ENCODE data around the gene ARMC9.
"Not testable (repeated sequence)": the region's sequence is repeated elsewhere in the genome, so short reads cannot be mapped to it uniquely, and the experiment has no call there.

ARMC9 gene

GRCh38 chr2:231228974-231229529, 30.6 kb downstream of the ARMC9 start:
- no peak overlapping the region for H3K9ac ChIP-seq (ENCODE audit: low read depth, low read length)

GRCh38 chr2:231235217-231235616, 36.8 kb downstream of the ARMC9 start:
- Histone ChIP-seq H3K9ac (ENCODE audit: low read depth, low read length) (no peak overlapping the region), H3K36me3 (ENCODE audit: insufficient read depth, low read length) (peaks cover 3% of the 10 kb centered on the region; the same call in 1 of the 2 replicates), H3K9me3 (ENCODE audit: control insufficient read depth, insufficient read depth, low read length) (no peaks in the 10 kb centered on the region), H3K4me1 (ENCODE audit: insufficient read depth, low read length) (no peaks in the 10 kb centered on the region)

More at GRCh38 chr2:231228974-231229529, 30.6 kb downstream of the ARMC9 start:
- peaks cover 13% of the 10 kb centered on the region for H3K4me1 ChIP-seq (ENCODE audit: insufficient read depth, low read length)
- H3K9me3 ChIP-seq (ENCODE audit: control insufficient read depth, insufficient read depth, low read length): no peaks in the 10 kb centered on the region
- no peaks in the 10 kb centered on the region; the same call in 1 of the 2 replicates for H3K36me3 ChIP-seq (ENCODE audit: insufficient read depth, low read length)

GRCh38 chr2:231238689-231239088, 40.3 kb downstream of the ARMC9 start:
- Histone ChIP-seq H3K9ac (ENCODE audit: low read depth, low read length) (no peak overlapping the region), H3K4me1 (ENCODE audit: insufficient read depth, low read length) (no peaks in the 10 kb centered on the region), H3K36me3 (ENCODE audit: insufficient read depth, low read length) (peaks cover 7% of the 10 kb centered on the region; the same call in 1 of the 2 replicates), H3K9me3 (ENCODE audit: control insufficient read depth, insufficient read depth, low read length) (no peaks in the 10 kb centered on the region)

GRCh38 chr2:231239751-231240150, 41.3 kb downstream of the ARMC9 start:
- Histone ChIP-seq H3K4me1 (ENCODE audit: insufficient read depth, low read length) (no peaks in the 10 kb centered on the region), H3K36me3 (ENCODE audit: insufficient read depth, low read length) (peaks cover 7% of the 10 kb centered on the region; the same call in 1 of the 2 replicates), H3K9ac (ENCODE audit: low read depth, low read length) (no peak overlapping the region), H3K9me3 (ENCODE audit: control insufficient read depth, insufficient read depth, low read length) (no peaks in the 10 kb centered on the region)

- Histone ChIP-seq H3K36me3 (ENCODE audit: insufficient read depth, low read length) (peaks cover 7% of the 10 kb centered on the region; the same call in 1 of the 2 replicates), H3K9me3 (ENCODE audit: control insufficient read depth, insufficient read depth, low read length) (no peaks in the 10 kb centered on the region), H3K9ac (ENCODE audit: low read depth, low read length) (no peak overlapping the region), H3K4me1 (ENCODE audit: insufficient read depth, low read length) (no peaks in the 10 kb centered on the region)
Observed at GRCh38 chr2:231241755-231242507, 43.5 kb downstream of the ARMC9 start.

- Histone ChIP-seq H3K4me1 (ENCODE audit: insufficient read depth, low read length) (no peaks in the 10 kb centered on the region), H3K36me3 (ENCODE audit: insufficient read depth, low read length) (0 out of 2 replicates have a peak, but pooled peaks cover 3% of the 10 kb centered on the region), H3K9ac (ENCODE audit: low read depth, low read length) (no peak overlapping the region), H3K9me3 (ENCODE audit: control insufficient read depth, insufficient read depth, low read length) (no peaks in the 10 kb centered on the region)
Observed at GRCh38 chr2:231243866-231244265, 45.4 kb downstream of the ARMC9 start.

GRCh38 chr2:231244382-231245248, 46.2 kb downstream of the ARMC9 start:
- Histone ChIP-seq H3K9me3 (ENCODE audit: control insufficient read depth, insufficient read depth, low read length) (no peaks in the 10 kb centered on the region), H3K4me1 (ENCODE audit: insufficient read depth, low read length) (no peaks in the 10 kb centered on the region), H3K9ac (ENCODE audit: low read depth, low read length) (no peak overlapping the region), H3K36me3 (ENCODE audit: insufficient read depth, low read length) (0 out of 2 replicates have a peak, but pooled peaks cover 3% of the 10 kb centered on the region)

GRCh38 chr2:231245249-231246094, 47.0 kb downstream of the ARMC9 start:
- Histone ChIP-seq H3K9me3 (ENCODE audit: control insufficient read depth, insufficient read depth, low read length) (no peaks in the 10 kb centered on the region), H3K9ac (ENCODE audit: low read depth, low read length) (no peak overlapping the region), H3K4me1 (ENCODE audit: insufficient read depth, low read length) (no peaks in the 10 kb centered on the region), H3K36me3 (ENCODE audit: insufficient read depth, low read length) (0 out of 2 replicates have a peak, but pooled peaks cover 3% of the 10 kb centered on the region)

- no peaks in the 10 kb centered on the region for H3K4me1 ChIP-seq (ENCODE audit: insufficient read depth, low read length)
- H3K9me3 ChIP-seq (ENCODE audit: control insufficient read depth, insufficient read depth, low read length): no peaks in the 10 kb centered on the region
Observed at GRCh38 chr2:231246171-231246842, 47.9 kb downstream of the ARMC9 start.

GRCh38 chr2:231250146-231250545, 51.7 kb downstream of the ARMC9 start:
- Histone ChIP-seq H3K36me3 (ENCODE audit: insufficient read depth, low read length) (no peaks in the 10 kb centered on the region), H3K4me1 (ENCODE audit: insufficient read depth, low read length) (no peaks in the 10 kb centered on the region), H3K9ac (ENCODE audit: low read depth, low read length) (no peak overlapping the region), H3K9me3 (ENCODE audit: control insufficient read depth, insufficient read depth, low read length) (no peaks in the 10 kb centered on the region)

More at GRCh38 chr2:231246171-231246842, 47.9 kb downstream of the ARMC9 start:
- Histone ChIP-seq H3K9ac (ENCODE audit: low read depth, low read length) (no peak overlapping the region), H3K36me3 (ENCODE audit: insufficient read depth, low read length) (0 out of 2 replicates have a peak, but pooled peaks cover 3% of the 10 kb centered on the region)

- no peaks in the 10 kb centered on the region for H3K9me3 ChIP-seq (ENCODE audit: control insufficient read depth, insufficient read depth, low read length)
- no peak overlapping the region for H3K9ac ChIP-seq (ENCODE audit: low read depth, low read length)
- no peaks in the 10 kb centered on the region for H3K4me1 ChIP-seq (ENCODE audit: insufficient read depth, low read length)
- no peaks in the 10 kb centered on the region for H3K36me3 ChIP-seq (ENCODE audit: insufficient read depth, low read length)
Observed at GRCh38 chr2:231250698-231251097, 52.3 kb downstream of the ARMC9 start.

GRCh38 chr2:231253292-231253691, 54.9 kb downstream of the ARMC9 start:
- H3K9ac ChIP-seq (ENCODE audit: low read depth, low read length); H3K9me3 ChIP-seq (ENCODE audit: control insufficient read depth, insufficient read depth, low read length); H3K4me1 ChIP-seq (ENCODE audit: insufficient read depth, low read length); H3K36me3 ChIP-seq (ENCODE audit: insufficient read depth, low read length): not testable (repeated sequence)

- Histone ChIP-seq H3K9me3 (ENCODE audit: control insufficient read depth, insufficient read depth, low read length) (no peaks in the 10 kb centered on the region), H3K36me3 (ENCODE audit: insufficient read depth, low read length) (peaks cover 4% of the 10 kb centered on the region), H3K9ac (ENCODE audit: low read depth, low read length) (no peak overlapping the region), H3K4me1 (ENCODE audit: insufficient read depth, low read length) (peaks cover 9% of the 10 kb centered on the region)
Observed at GRCh38 chr2:231256494-231256893, 58.1 kb downstream of the ARMC9 start.
